Measurements from ENCODE around the gene TOR2A. TPM values are rescaled to one million over a fixed set of nuclear protein-coding genes. Genes with fewer than 3 reads are reported as not detected.
A peak's percentile ranks its signal among the peaks of the same experiment; 100 is the strongest.

Gene TOR2A
- total RNA-seq, 3 donors from 2014 or later, result 9.5 to 16.7 (median 9.6) TPM

GRCh38 chr9:127754099-127755060, 19.3 kb upstream of the TOR2A start:
- Histone ChIP-seq H3K27ac (peak overlapping the region in 1 of 2 donors; percentile 55), H3K9me3 (no peaks in the 10 kb centered on the region), H3K4me3 (peak overlapping the region in 2 of 3 donors; percentile 26 to 59), H3K4me1 (peaks cover 3 to 4% of the 10 kb centered on the region in 2 donors), H3K36me3 (no peaks in the 10 kb centered on the region), H3K27me3 (peaks cover 4 to 31% of the 10 kb centered on the region in 2 donors)
- no peak for DNase-seq (ENCODE audit: low spot score in 2 of 2)
- TF ChIP-seq CTCF (IDR thresholded peaks at IDR 0.05) (no peak), POLR2A (IDR thresholded peaks at IDR 0.05) (no peak), POLR2AphosphoS5 (IDR thresholded peaks at IDR 0.05) (no peak)
- intact Hi-C loops (cut with DNase I; ENCODE audit: low total_unique reads), result no loop called here

- intact Hi-C loops (cut with DNase I; ENCODE audit: low total_unique reads), result no loop called here
- TF ChIP-seq POLR2AphosphoS5 (IDR thresholded peaks at IDR 0.05) (no peak), CTCF (IDR thresholded peaks at IDR 0.05) (no peak), POLR2A (IDR thresholded peaks at IDR 0.05) (no peak)
- DNase-seq (ENCODE audit: low spot score in 2 of 2), result no peak
- no peak overlapping the region for H3K4me3 ChIP-seq
- H3K27ac ChIP-seq, result no peak overlapping the region
- peaks cover 4 to 31% of the 10 kb centered on the region in 2 donors for H3K27me3 ChIP-seq
- no peaks in the 10 kb centered on the region for H3K36me3 ChIP-seq
- no peaks in the 10 kb centered on the region for H3K9me3 ChIP-seq
- H3K4me1 ChIP-seq, result peaks cover 3 to 4% of the 10 kb centered on the region in 2 donors
These were observed 18.5 kb upstream of the TOR2A start for GRCh38 chr9:127753622-127754021.

GRCh38 chr9:127753148-127753547, 18.1 kb upstream of the TOR2A start:
- Histone ChIP-seq H3K4me3 (no peak overlapping the region), H3K27me3 (peaks cover 4 to 31% of the 10 kb centered on the region in 2 donors), H3K9me3 (no peaks in the 10 kb centered on the region), H3K27ac (no peak overlapping the region), H3K4me1 (peaks cover 3 to 4% of the 10 kb centered on the region in 2 donors), H3K36me3 (no peaks in the 10 kb centered on the region)
- no peak for DNase-seq (ENCODE audit: low spot score in 2 of 2)
- intact Hi-C loops (cut with DNase I; ENCODE audit: low total_unique reads), result no loop called here
- TF ChIP-seq POLR2AphosphoS5 (IDR thresholded peaks at IDR 0.05) (no peak), CTCF (IDR thresholded peaks at IDR 0.05) (no peak), POLR2A (IDR thresholded peaks at IDR 0.05) (no peak)

GRCh38 chr9:127751269-127752054, 16.4 kb upstream of the TOR2A start:
- Histone ChIP-seq H3K27me3 (peaks cover 4 to 31% of the 10 kb centered on the region in 2 donors), H3K36me3 (no peaks in the 10 kb centered on the region)

More at GRCh38 chr9:127751269-127752054, 16.4 kb upstream of the TOR2A start:
- TF ChIP-seq POLR2AphosphoS5 (IDR thresholded peaks at IDR 0.05), result no peak
- TF ChIP-seq CTCF (IDR thresholded peaks at IDR 0.05), result no peak
- no peak for TF ChIP-seq POLR2A (IDR thresholded peaks at IDR 0.05)
- intact Hi-C loops (cut with DNase I; ENCODE audit: low total_unique reads), result no loop called here
- Histone ChIP-seq H3K4me1 (peaks cover 3 to 4% of the 10 kb centered on the region in 2 donors), H3K27ac (no peak overlapping the region), H3K4me3 (no peak overlapping the region), H3K9me3 (no peaks in the 10 kb centered on the region)
- no peak for DNase-seq (ENCODE audit: low spot score in 2 of 2)

Data from breast epithelium (tissue), 4 donors.